Epithelial cell of prostate (primary cell): ENCODE results near the gene FDX2.
"Not testable (repeated sequence)": the region's sequence is repeated elsewhere in the genome, so short reads cannot be mapped to it uniquely, and the experiment has no call there.

ENCODE experiments used
- DNase-seq: peaks from one replicate; pipeline ENCODE4 v3.0.0-alpha.2; 2011; ENCODE audit warnings: low read depth, low spot score
- H3K27ac ChIP-seq: fragments of 450-650 bp; 2 replicates; pipeline ENCODE4 v1.5.1; 2017; ENCODE audit warnings: mild to moderate bottlenecking

The FDX2 gene

DNA sequence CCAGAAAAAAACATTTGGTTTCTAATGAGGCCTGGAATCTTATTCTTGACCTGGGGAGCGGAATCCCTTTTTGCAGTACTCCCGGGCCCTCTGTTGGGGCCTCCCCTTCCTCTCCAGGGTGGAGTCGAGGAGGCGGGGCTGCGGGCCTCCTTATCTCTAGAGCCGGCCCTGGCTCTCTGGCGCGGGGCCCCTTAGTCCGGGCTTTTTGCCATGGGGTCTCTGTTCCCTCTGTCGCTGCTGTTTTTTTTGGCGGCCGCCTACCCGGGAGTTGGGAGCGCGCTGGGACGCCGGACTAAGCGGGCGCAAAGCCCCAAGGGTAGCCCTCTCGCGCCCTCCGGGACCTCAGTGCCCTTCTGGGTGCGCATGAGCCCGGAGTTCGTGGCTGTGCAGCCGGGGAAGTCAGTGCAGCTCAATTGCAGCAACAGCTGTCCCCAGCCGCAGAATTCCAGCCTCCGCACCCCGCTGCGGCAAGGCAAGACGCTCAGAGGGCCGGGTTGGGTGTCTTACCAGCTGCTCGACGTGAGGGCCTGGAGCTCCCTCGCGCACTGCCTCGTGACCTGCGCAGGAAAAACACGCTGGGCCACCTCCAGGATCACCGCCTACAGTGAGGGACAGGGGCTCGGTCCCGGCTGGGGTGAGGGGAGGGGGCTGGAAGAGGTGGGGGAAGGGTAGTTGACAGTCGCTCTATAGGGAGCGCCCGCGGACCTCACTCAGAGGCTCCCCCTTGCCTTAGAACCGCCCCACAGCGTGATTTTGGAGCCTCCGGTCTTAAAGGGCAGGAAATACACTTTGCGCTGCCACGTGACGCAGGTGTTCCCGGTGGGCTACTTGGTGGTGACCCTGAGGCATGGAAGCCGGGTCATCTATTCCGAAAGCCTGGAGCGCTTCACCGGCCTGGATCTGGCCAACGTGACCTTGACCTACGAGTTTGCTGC, 28.7 kb downstream of the FDX2 start, which contains the start of gene ICAM4:
ICAM4 (plus strand) TSS at position 153 of the 935 bp plus-strand sequence; CDS start at position 211, 58 bp downstream.
- no peak for DNase-seq
- peak within 1 kb of the TSS; percentile 57 for H3K27ac ChIP-seq

DNA sequence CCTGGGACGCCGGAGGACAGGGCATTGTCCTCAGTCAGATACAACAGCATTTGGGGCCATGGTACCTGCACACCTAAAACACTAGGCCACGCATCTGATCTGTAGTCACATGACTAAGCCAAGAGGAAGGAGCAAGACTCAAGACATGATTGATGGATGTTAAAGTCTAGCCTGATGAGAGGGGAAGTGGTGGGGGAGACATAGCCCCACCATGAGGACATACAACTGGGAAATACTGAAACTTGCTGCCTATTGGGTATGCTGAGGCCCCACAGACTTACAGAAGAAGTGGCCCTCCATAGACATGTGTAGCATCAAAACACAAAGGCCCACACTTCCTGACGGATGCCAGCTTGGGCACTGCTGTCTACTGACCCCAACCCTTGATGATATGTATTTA, 30.4 kb downstream of the FDX2 start:
- DNase-seq, result no peak
- H3K27ac ChIP-seq, result peak overlapping the region; percentile 57

GRCh38 chr19:10284960-10285278, 30.9 kb downstream of the FDX2 start:
- no peak for DNase-seq

GRCh38 chr19:10284065-10284959, 31.5 kb downstream of the FDX2 start:
- DNase-seq, result no peak
- H3K27ac ChIP-seq, result no peak overlapping the region

More at GRCh38 chr19:10284960-10285278, 30.9 kb downstream of the FDX2 start:
- no peak overlapping the region for H3K27ac ChIP-seq

GRCh38 chr19:10283301-10284064, 32.3 kb downstream of the FDX2 start:
- no peak overlapping the region for H3K27ac ChIP-seq
- no peak for DNase-seq

DNA sequence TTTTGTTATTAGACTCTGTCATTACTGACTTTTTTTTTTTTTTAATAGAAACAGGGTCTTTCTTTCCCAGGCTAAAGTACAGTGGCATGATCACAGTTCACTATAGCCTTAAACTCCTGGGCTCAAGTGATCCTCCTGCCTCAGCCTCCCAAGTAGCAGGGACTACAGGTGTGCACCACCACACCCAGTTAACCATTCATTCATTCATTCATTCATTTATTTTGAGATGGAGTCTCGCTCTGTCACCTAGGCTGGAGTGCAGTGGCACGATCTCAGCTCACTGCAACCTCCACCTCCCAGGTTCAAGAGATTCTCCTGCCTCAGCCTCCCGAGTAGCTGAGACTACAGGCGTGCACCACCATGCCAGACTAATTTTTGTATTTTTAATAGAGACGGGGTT, 33.8 kb downstream of the FDX2 start:
- DNase-seq, H3K27ac ChIP-seq: not testable (repeated sequence)

- no peak overlapping the region for H3K27ac ChIP-seq
- DNase-seq, result no peak
Measured at GRCh38 chr19:10279737-10280442, 35.9 kb downstream of the FDX2 start.

DNA sequence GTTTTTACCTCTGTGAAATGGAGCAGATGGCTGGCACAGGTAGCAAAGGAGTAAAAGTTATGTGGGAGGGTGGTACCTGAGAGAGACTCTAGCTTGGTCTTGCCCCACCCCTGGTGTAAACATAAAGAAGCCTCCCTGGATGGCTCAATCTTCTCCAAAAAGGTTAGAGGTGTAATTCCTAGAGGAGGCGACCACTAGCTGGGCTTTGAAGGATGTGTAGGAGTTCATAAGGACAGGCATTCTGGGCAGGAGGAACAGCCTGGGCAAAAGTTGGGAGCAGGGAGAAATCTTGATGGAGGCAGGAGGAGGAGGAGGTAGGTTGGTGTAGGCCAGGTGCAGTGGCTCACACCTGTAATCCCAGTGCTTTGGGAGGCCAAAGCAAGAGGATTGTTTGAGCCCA, 36.9 kb downstream of the FDX2 start:
- no peak for DNase-seq
- no peak overlapping the region for H3K27ac ChIP-seq

- no peak overlapping the region for H3K27ac ChIP-seq
- no peak for DNase-seq
Measured at GRCh38 chr19:10277795-10278589, 37.8 kb downstream of the FDX2 start.

DNA sequence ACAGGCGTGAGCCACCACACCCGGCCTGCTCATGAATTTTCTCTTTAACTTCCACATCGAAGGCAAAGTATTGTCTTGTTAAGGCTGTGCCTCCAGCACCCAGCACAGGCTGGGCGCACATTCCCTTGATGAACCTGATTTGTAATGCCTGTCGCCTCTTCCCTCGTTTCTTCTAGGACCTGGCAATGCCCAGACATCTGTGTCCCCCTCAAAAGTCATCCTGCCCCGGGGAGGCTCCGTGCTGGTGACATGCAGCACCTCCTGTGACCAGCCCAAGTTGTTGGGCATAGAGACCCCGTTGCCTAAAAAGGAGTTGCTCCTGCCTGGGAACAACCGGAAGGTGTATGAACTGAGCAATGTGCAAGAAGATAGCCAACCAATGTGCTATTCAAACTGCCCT, 41.2 kb downstream of the FDX2 start:
- H3K27ac ChIP-seq, result no peak overlapping the region
- no peak for DNase-seq

GRCh38 chr19:10271543-10272086, 44.2 kb downstream of the FDX2 start:
- DNase-seq, result no peak
- H3K27ac ChIP-seq, result no peak overlapping the region

DNA sequence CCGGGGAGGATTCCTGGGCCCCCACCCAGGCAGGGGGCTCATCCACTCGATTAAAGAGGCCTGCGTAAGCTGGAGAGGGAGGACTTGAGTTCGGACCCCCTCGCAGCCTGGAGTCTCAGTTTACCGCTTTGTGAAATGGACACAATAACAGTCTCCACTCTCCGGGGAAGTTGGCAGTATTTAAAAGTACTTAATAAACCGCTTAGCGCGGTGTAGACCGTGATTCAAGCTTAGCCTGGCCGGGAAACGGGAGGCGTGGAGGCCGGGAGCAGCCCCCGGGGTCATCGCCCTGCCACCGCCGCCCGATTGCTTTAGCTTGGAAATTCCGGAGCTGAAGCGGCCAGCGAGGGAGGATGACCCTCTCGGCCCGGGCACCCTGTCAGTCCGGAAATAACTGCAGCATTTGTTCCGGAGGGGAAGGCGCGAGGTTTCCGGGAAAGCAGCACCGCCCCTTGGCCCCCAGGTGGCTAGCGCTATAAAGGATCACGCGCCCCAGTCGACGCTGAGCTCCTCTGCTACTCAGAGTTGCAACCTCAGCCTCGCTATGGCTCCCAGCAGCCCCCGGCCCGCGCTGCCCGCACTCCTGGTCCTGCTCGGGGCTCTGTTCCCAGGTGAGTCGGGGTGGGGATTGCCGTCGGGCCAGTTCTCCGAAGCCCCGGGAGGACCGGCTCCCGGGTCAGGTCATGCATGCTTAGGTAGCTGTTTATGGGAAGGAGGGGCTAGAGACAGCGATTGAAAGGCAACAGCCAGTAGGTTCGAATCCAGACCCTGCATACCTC, 45.0 kb downstream of the FDX2 start, which contains the start of gene ICAM1:
ICAM1 (plus strand) TSS at position 505 of the 779 bp plus-strand sequence; CDS start at position 545, 40 bp downstream.
- no peak within 1 kb of the TSS for H3K27ac ChIP-seq
- DNase-seq, result no peak

DNA sequence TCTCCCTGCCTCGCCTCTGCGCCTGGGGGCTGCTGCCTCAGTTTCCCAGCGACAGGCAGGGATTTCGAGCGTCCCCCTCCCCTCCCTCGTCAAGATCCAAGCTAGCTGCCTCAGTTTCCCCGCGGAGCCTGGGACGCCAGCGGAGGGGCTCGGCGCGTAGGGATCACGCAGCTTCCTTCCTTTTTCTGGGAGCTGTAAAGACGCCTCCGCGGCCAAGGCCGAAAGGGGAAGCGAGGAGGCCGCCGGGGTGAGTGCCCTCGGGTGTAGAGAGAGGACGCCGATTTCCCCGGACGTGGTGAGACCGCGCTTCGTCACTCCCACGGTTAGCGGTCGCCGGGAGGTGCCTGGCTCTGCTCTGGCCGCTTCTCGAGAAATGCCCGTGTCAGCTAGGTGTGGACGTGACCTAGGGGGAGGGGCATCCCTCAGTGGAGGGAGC, 45.6 kb downstream of the FDX2 start:
- H3K27ac ChIP-seq, result no peak overlapping the region
- DNase-seq, result no peak

DNA sequence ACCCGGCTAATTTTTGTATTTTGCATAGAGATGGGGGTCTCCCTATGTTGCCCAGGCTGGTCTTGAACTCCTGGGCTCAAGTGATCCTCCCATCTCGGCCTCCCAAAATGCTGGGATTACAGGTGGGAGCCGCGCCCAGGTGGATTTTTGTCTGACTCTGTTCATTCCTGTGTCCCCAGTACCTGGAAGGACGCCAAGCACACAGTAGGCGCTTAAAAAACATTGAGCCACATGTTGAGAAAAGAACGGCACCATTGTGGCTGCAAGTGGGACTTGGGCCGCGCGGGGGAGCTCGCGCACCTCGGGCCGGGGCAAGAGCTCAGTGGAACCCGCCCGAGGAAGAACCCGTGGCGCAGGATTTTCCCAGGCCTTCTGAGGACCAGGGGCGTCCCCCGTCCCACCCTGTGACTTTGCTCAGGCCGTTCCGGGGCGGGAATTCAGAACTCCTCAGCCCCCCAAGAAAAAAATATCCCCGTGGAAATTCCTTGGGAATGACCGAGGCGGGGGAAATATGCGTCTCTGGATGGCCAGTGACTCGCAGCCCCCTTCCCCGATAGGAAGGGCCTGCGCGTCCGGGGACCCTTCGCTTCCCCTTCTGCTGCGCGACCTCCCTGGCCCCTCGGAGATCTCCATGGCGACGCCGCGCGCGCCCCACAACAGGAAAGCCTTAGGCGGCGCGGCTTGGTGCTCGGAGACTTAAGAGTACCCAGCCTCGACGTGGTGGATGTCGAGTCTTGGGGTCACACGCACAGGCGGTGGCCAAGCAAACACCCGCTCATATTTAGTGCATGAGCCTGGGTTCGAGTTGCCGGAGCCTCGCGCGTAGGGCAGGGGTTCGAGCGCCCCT, 46.3 kb downstream of the FDX2 start:
- no peak for DNase-seq
- no peak overlapping the region for H3K27ac ChIP-seq

GRCh38 chr19:10268071-10268470, 47.7 kb downstream of the FDX2 start:
- no peak overlapping the region for H3K27ac ChIP-seq
- no peak for DNase-seq

DNA sequence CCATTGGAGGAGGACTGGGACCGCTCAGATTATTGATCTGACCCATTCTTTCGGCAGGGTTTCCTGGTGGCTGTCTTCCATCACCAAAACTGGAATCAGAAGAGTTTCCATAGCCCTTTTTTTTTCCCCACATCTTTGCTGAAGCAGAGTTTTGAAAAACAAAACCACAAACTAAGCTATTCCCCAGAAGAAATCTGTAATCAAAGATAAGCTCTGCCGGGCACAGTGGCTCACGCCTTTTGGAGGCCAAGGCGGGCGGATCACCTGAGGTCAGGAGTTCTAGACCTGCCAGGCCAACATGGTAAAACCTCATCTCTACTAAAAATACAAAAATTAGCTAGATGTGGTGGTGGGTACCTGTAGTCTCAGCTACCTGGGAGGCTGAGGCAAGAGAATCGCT, 49.1 kb downstream of the FDX2 start:
- DNase-seq, result no peak
- H3K27ac ChIP-seq, result no peak overlapping the region

DNA sequence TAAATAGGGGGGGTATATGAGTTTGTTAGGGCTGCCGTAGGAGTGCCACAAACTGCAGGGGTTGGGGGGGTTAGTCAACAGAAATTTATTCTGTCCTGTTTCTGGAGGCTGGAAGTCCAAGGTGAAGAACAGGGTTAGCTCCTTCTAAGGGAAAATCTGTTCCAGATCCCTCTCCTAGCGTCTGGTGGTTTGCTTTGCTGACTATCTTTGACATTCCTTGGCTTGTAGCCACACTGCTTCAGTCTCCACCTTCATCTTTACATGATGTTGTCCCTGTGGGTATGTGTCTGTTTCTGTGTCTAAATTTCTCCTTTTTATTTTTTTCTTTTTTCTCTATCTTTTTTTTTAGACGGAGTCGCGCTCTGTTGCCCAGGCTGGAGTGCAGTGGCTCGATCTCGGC, 53.0 kb downstream of the FDX2 start:
- no peak overlapping the region for H3K27ac ChIP-seq
- no peak for DNase-seq
